Left ventricle myocardium inferior (tissue), 1 donor: ENCODE data around the gene C14orf132. TPM values are rescaled to one million over a fixed set of nuclear protein-coding genes. Genes with fewer than 3 reads are reported as not detected.
A peak's percentile ranks its signal among the peaks of the same experiment; 100 is the strongest.

Source experiments
- DNase-seq: peaks from one replicate; pipeline ENCODE4 v3.0.0-alpha.2; 2020
- H3K27ac ChIP-seq: fragments of 200-600 bp; replicated peaks from 2 replicates; pipeline ENCODE4 v1.8.0; 2021
- H3K27me3 ChIP-seq: fragments of 200-600 bp; 2 replicates; pipeline ENCODE4 v1.8.0; 2021; ENCODE audit warnings: low read depth
- H3K36me3 ChIP-seq: fragments of 200-600 bp; 2 replicates; pipeline ENCODE4 v1.8.0; 2021
- H3K4me1 ChIP-seq: fragments of 200-600 bp; 2 replicates; pipeline ENCODE4 v1.8.0; 2021
- H3K4me3 ChIP-seq: fragments of 200-600 bp; 2 replicates; pipeline ENCODE4 v1.8.0; 2021; ENCODE audit warnings: mild to moderate bottlenecking, moderate library complexity
- H3K9me3 ChIP-seq: fragments of 200-600 bp; replicated peaks from 2 replicates; pipeline ENCODE4 v1.8.0; 2021
- CTCF ChIP-seq: fragments of 200-600 bp; IDR thresholded peaks from 2 replicates; pipeline ENCODE4 v1.8.0; 2021; ENCODE audit warnings: antibody characterized with exemption, mild to moderate bottlenecking, borderline replicate concordance
- intact Hi-C: fragments of 100-400 bp; cut with micrococcal nuclease; formaldehyde crosslinking; loops from one replicate; pipeline ENCODE4 v1.11.0; 2022
- total RNA-seq: library from RNA; stranded (reverse); fragmentation: NEBNext Ultra II Directional; extraction: Animal tissue kit (Norgen Biotek cat#: 25700); gene quantifications from one replicate; pipeline ENCODE4 v1.2.1, GENCODE V29; 2021
- donor health status: DM: no; HTN: yes; CAD: no; lungs with severe emphysema.

C14orf132 gene
- total RNA-seq, 1 donor from 2014 or later = 4.8 TPM

- Histone ChIP-seq H3K27ac (no peak overlapping the region), H3K4me3 (no peak overlapping the region), H3K4me1 (peaks cover 20% of the 10 kb centered on the region), H3K9me3 (no peaks in the 10 kb centered on the region), H3K36me3 (peaks cover 4% of the 10 kb centered on the region), H3K27me3 (peaks cover 76% of the 10 kb centered on the region)
- intact Hi-C loops = no loop called here
- DNase-seq = no peak
- TF ChIP-seq CTCF = no peak
Measured at GRCh38 chr14:96089401-96089800, 50.2 kb downstream of the C14orf132 start.

- Histone ChIP-seq H3K4me1 (peaks cover 20% of the 10 kb centered on the region), H3K36me3 (peaks cover 4% of the 10 kb centered on the region), H3K27me3 (peaks cover 88% of the 10 kb centered on the region), H3K27ac (no peak overlapping the region), H3K4me3 (no peak overlapping the region), H3K9me3 (no peaks in the 10 kb centered on the region)
- DNase-seq = peak; percentile 81
- intact Hi-C loops = loop anchor here (10.0 kb wide), 1 partner anchor 86 kb away; no protein-coding TSS in a partner anchor
- no peak for TF ChIP-seq CTCF
Measured at GRCh38 chr14:96090441-96091148, 51.4 kb downstream of the C14orf132 start.

- Histone ChIP-seq H3K4me3 (no peak overlapping the region), H3K27me3 (peaks cover 90% of the 10 kb centered on the region), H3K27ac (no peak overlapping the region), H3K9me3 (no peaks in the 10 kb centered on the region), H3K4me1 (peaks cover 20% of the 10 kb centered on the region), H3K36me3 (peaks cover 4% of the 10 kb centered on the region)
- intact Hi-C loops = loop anchor here (10.0 kb wide), 1 partner anchor 86 kb away; no protein-coding TSS in a partner anchor
- DNase-seq = no peak
- no peak for TF ChIP-seq CTCF
Measured at GRCh38 chr14:96091149-96091693, 52.1 kb downstream of the C14orf132 start.

- intact Hi-C loops = loop anchor here (10.0 kb wide), 1 partner anchor 87 kb away; no protein-coding TSS in a partner anchor
- Histone ChIP-seq H3K4me3 (no peak overlapping the region), H3K4me1 (peaks cover 20% of the 10 kb centered on the region), H3K27me3 (peaks cover 89% of the 10 kb centered on the region), H3K27ac (no peak overlapping the region), H3K9me3 (no peaks in the 10 kb centered on the region), H3K36me3 (no peaks in the 10 kb centered on the region)
- DNase-seq = no peak
- TF ChIP-seq CTCF = no peak
Measured at GRCh38 chr14:96091941-96092411, 52.8 kb downstream of the C14orf132 start.

- H3K36me3 ChIP-seq = no peaks in the 10 kb centered on the region
- peaks cover 92% of the 10 kb centered on the region for H3K27me3 ChIP-seq
- TF ChIP-seq CTCF = no peak
- no peak overlapping the region for H3K4me3 ChIP-seq
- no peak overlapping the region for H3K27ac ChIP-seq
- H3K9me3 ChIP-seq = no peaks in the 10 kb centered on the region
- no peak for DNase-seq
- intact Hi-C loops = loop anchor here (10.0 kb wide), 1 partner anchor 88 kb away; no protein-coding TSS in a partner anchor
- H3K4me1 ChIP-seq = peaks cover 20% of the 10 kb centered on the region
Measured at GRCh38 chr14:96092936-96093335, 53.8 kb downstream of the C14orf132 start.
